WERI-Rb-1 (cell line): ENCODE measurements around the gene PRRT4.

ENCODE experiments used
- DNase-seq: peaks from one replicate; pipeline ENCODE4 v3.0.0-alpha.2; 2020
- H3K27ac ChIP-seq: fragments of 250-450 bp; sonication (Bioruptor Pico); 2 replicates; pipeline ENCODE4 v1.5.1; 2020; ENCODE audit warnings: mild to moderate bottlenecking, moderate library complexity
- H3K27me3 ChIP-seq: fragments of 250-450 bp; sonication (Bioruptor Pico); 2 replicates; pipeline ENCODE4 v1.5.1; 2021; ENCODE audit warnings: mild to moderate bottlenecking, low read depth, moderate library complexity; ENCODE audit not compliant: insufficient read depth, severe bottlenecking
- H3K36me3 ChIP-seq: fragments of 250-450 bp; sonication (Bioruptor Pico); 2 replicates; pipeline ENCODE4 v1.5.1; 2020; ENCODE audit warnings: mild to moderate bottlenecking, moderate library complexity
- H3K4me3 ChIP-seq: 2 replicates; pipeline ENCODE4 v1.5.1; 2011; ENCODE audit warnings: low read depth, mild to moderate bottlenecking, control low read depth, low read length
- H3K9me3 ChIP-seq: fragments of 250-450 bp; sonication (Bioruptor Pico); 2 replicates; pipeline ENCODE4 v1.5.1; 2021; ENCODE audit warnings: mild to moderate bottlenecking, moderate library complexity; ENCODE audit not compliant: severe bottlenecking
- TF ChIP-seq, protein P1 (sequence below): IDR thresholded peaks from 2 replicates; pipeline ENCODE4 v1.5.1; 2011; ENCODE audit warnings: low read depth, mild to moderate bottlenecking, control low read depth, inconsistent platforms, low read length

Gene PRRT4

DNA sequence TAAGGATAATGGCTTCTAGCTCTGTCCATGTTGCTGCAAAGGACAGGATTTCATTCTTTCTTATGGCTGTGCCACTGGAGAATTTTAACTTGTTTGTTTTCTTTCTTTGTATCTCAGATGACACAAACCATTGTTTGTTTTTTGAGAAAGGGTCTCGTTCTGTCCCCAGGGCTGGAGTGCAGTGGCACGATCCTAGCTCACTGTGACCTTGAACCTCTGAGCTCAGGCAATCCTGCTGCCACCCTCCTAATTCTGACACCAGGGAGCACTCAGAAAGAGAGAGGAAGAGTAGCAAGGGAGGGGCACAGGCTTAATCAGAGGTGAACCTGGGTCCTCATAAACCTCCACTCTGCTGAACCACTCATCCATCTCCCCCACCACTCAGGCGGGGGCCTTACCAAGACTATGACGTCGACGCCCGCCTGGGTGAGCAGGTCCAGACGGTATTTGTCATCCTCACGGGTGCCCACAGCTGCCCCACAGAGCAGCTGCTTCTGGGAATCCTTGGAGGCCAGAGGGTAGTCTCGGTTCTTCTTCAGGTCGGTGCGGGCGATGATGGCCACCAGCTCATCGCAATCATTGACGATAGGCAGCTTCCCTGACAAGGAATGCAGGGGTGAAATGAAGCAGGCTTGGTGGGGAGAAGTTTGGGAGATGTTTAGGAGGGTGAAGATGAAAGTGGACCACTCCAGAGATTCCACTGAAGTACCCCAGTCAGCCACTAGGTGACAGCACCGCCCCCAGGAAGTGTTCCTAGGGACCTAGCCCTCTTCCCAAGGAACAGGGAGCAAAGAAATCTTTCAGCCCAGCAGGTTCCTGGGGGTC, 36.7 kb upstream of the PRRT4 start:
- TF ChIP-seq, protein P1, sequence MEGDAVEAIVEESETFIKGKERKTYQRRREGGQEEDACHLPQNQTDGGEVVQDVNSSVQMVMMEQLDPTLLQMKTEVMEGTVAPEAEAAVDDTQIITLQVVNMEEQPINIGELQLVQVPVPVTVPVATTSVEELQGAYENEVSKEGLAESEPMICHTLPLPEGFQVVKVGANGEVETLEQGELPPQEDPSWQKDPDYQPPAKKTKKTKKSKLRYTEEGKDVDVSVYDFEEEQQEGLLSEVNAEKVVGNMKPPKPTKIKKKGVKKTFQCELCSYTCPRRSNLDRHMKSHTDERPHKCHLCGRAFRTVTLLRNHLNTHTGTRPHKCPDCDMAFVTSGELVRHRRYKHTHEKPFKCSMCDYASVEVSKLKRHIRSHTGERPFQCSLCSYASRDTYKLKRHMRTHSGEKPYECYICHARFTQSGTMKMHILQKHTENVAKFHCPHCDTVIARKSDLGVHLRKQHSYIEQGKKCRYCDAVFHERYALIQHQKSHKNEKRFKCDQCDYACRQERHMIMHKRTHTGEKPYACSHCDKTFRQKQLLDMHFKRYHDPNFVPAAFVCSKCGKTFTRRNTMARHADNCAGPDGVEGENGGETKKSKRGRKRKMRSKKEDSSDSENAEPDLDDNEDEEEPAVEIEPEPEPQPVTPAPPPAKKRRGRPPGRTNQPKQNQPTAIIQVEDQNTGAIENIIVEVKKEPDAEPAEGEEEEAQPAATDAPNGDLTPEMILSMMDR: peak; percentile 96
- Histone ChIP-seq H3K4me3 (no peak overlapping the region), H3K27ac (no peak overlapping the region), H3K9me3 (no peaks in the 10 kb centered on the region), H3K27me3 (no peaks in the 10 kb centered on the region), H3K36me3 (peaks cover 77% of the 10 kb centered on the region)
- peak; percentile 72 for DNase-seq

DNA sequence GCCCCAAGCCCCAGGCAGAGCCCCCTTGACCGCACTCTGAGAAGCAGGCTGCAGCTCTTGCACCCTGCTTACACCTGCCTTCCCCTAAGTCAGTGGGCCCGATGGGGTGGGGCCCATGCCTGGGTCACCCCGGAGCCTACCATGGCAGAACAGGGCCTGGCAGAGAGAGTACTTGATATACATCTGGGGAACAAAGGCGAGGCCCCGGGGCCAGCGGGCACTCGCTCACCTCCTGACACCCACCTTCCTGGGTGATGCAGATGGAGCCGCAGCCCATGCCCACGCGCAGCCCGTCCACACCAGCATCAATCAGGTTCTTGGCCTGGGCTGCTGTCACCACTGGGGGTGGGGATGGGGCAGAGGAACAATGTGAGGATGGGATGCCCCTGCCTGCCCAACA, 34.9 kb upstream of the PRRT4 start:
- DNase-seq: no peak
- TF ChIP-seq, protein P1: no peak
- Histone ChIP-seq H3K9me3 (no peaks in the 10 kb centered on the region), H3K36me3 (peaks cover 69% of the 10 kb centered on the region), H3K27me3 (no peaks in the 10 kb centered on the region), H3K27ac (no peak overlapping the region), H3K4me3 (no peak overlapping the region)

DNA sequence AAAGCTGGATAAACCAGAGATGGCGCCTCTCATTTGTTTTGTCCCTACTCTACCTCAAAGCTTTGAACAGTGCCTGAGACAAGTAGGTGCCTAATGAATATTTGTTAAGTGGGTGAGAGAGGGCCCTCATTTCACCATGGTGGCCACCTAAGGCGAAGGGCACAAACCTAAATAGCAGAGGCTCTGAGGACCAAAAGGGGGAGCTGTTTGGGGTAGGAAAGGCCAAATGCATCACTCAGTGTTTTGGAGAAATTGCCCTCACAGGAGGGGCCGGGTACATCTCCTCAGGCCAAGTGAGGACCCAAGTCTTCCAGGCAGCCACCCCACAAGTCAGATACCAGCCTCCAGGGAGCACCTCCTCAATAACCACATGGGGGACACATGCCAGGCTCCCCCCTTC, 34.3 kb upstream of the PRRT4 start:
- Histone ChIP-seq H3K27me3 (no peaks in the 10 kb centered on the region), H3K36me3 (peaks cover 63% of the 10 kb centered on the region), H3K4me3 (no peak overlapping the region), H3K9me3 (no peaks in the 10 kb centered on the region), H3K27ac (no peak overlapping the region)
- no peak for DNase-seq
- TF ChIP-seq, protein P1: 0 out of 2 replicates have a peak, but pooled peaks have one; percentile 14

DNA sequence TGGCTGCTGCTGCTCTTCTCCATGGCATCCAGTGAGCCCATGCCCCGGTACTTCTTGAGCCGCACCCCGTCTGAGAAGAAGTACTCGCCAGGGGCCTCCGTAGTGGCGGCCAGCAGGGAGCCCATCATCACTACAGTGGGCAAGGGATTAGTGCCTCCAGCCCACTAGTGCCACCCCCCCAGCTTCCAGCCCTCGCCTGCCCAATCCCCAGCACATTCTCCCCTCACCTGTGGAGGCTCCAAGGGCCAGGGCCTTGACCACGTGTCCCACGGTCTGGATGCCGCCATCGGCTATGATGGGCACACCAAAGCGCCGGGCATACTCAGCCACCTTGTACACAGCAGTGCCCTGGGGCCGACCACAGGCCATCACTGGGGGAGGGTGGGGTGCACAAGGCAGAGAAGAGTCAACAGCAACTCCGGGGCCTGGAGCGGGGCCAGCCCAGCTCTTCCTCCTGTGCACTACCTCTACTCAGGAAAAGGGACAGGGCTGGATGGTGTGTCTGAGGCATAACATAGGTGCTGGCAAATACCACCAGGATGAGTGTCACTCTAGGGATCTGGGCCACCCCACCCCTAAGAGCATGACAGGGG, 33.5 kb upstream of the PRRT4 start:
- DNase-seq: no peak
- Histone ChIP-seq H3K27me3 (no peaks in the 10 kb centered on the region), H3K36me3 (peaks cover 55% of the 10 kb centered on the region), H3K4me3 (no peak overlapping the region), H3K27ac (no peak overlapping the region), H3K9me3 (no peaks in the 10 kb centered on the region)
- TF ChIP-seq, protein P1: no peak

DNA sequence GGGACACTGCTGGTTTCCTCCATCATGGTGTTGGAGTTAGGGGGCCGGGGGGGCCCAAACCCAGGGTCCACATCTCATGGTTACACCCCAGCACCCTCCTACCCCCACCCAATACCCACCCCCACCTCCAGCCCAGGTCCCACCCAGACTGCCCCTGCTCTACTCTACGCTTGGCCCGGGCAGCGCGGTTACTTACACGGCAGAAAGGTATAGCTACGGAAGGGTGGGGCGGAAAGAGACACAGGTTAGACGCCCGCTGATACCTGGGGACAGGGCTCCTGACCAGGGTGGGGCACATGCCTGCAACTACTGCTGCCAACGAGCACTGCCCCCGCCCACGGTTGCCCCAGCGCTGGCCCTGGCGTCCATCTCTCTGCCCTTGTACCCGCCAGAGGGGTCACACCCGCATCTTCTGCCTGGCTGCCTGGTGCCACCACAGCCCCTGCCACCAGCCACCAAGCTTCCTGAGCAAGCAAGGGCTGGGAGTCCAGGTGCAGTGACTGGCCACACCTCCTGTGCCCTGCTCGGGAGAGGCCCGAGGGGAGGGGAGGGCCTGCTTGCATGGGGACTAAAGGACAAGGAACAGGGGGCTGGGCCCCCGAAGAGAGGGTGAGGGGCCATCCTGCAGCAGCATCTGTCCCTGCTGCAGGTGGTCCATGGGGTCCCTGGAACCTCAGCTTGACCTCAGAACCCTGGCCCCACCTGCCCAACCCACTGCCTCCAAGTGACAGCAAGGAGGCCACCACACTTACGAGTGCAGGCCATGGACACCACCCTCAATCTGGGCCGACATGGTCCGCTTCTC, 32.2 kb upstream of the PRRT4 start:
- H3K27ac ChIP-seq: no peak overlapping the region
- H3K9me3 ChIP-seq: no peaks in the 10 kb centered on the region
- no peak overlapping the region for H3K4me3 ChIP-seq
- DNase-seq: no peak
- peaks cover 47% of the 10 kb centered on the region for H3K36me3 ChIP-seq
- no peaks in the 10 kb centered on the region for H3K27me3 ChIP-seq
- TF ChIP-seq, protein P1: no peak
